Activated naive CD8-positive, alpha-beta T cell treated with anti-CD3 and anti-CD28 coated beads, Interleukin-2, amount 10 ng/mL, durations not matched to agents 7 days and 5 days (primary cell): ENCODE results near the gene RASL12. TPM values are rescaled to one million over a fixed set of nuclear protein-coding genes. Genes with fewer than 3 reads are reported as not detected.
"Not testable (repeated sequence)": the region's sequence is repeated elsewhere in the genome, so short reads cannot be mapped to it uniquely, and the experiment has no call there.

ENCODE experiments used
- ATAC-seq: fragments of 150-1000 bp; cut with Tn5 transposase; one replicate; pipeline ENCODE4 v1.10.0; 2021; ENCODE audit warnings: low read depth, moderate library complexity
- POLR2A ChIA-PET: fragments of 350-600 bp; sonication (Branson Sonifier 250); formaldehyde crosslinking; loops from one replicate; lab custom pipeline; 2021; ENCODE audit warnings: antibody characterized with exemption; lab: Charles Lee
- DNase-seq: peaks from one replicate; pipeline ENCODE4 v3.0.0; 2021
- H3K27ac Mint-ChIP-seq: one replicate; pipeline ENCODE4 v1.8.0; 2022; ENCODE audit warnings: mild to moderate bottlenecking, mixed read lengths
- H3K27me3 Mint-ChIP-seq: one replicate; pipeline ENCODE4 v1.8.0; 2022; ENCODE audit warnings: mild to moderate bottlenecking, moderate library complexity, mixed read lengths
- H3K36me3 Mint-ChIP-seq: one replicate; pipeline ENCODE4 v1.8.0; 2021; ENCODE audit warnings: mild to moderate bottlenecking, mixed read lengths
- H3K4me1 Mint-ChIP-seq: one replicate; pipeline ENCODE4 v1.8.0; 2021; ENCODE audit warnings: mixed read lengths
- H3K4me3 Mint-ChIP-seq: one replicate; pipeline ENCODE4 v1.8.0; 2022; ENCODE audit warnings: mild to moderate bottlenecking, moderate library complexity, mixed read lengths
- H3K9me3 Mint-ChIP-seq: one replicate; pipeline ENCODE4 v1.8.0; 2021; ENCODE audit warnings: mixed read lengths
- total RNA-seq, 2 experiments: library from RNA; stranded (reverse); gene quantifications; one replicate each; pipeline ENCODE4 v1.2.3, GENCODE V29; 2021

The RASL12 gene
- total RNA-seq, 2 experiments from 2014 or later = not detected

DNA sequence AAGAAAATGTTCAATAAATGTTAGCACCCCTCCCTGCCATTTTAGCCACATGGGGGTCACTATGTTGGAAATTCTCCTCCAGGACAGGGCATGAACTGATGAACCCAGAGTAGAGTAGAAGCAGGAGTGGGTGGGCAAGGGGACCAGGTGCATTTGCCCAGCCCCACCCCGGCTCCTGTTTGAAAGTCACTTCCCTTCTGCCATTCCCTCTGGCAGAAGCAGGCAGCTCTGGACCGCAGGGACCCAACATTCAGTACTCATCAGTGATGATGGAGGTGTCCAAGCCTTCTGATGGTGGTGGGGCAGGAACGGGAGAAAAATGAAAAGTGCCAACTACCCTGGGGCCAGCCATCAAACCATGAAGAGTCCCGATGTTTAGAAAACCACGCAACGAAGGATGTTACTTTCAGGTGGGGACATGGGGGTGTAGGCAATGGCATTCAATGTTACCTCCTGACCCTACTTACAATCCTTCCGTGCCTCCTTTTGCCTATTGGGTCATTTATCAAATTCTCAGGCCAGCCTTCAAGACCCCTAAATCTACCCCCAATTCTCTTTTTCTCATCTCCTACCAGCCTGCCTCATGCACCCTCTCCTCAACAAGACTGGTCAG is 30.0 kb upstream of the RASL12 start:
- H3K36me3 Mint-ChIP-seq = peaks cover 7% of the 10 kb centered on the region
- ATAC-seq (no peak), DNase-seq (no peak)
- H3K4me3 Mint-ChIP-seq = no peak overlapping the region
- H3K27ac Mint-ChIP-seq = no peak overlapping the region
- POLR2A ChIA-PET = interaction anchor here (0.6 kb wide), 1 partner anchor 993 kb away, joined by 3 read pairs; no protein-coding TSS in a partner anchor
- peaks cover 5% of the 10 kb centered on the region for H3K4me1 Mint-ChIP-seq
- no peaks in the 10 kb centered on the region for H3K27me3 Mint-ChIP-seq
- no peaks in the 10 kb centered on the region for H3K9me3 Mint-ChIP-seq

DNA sequence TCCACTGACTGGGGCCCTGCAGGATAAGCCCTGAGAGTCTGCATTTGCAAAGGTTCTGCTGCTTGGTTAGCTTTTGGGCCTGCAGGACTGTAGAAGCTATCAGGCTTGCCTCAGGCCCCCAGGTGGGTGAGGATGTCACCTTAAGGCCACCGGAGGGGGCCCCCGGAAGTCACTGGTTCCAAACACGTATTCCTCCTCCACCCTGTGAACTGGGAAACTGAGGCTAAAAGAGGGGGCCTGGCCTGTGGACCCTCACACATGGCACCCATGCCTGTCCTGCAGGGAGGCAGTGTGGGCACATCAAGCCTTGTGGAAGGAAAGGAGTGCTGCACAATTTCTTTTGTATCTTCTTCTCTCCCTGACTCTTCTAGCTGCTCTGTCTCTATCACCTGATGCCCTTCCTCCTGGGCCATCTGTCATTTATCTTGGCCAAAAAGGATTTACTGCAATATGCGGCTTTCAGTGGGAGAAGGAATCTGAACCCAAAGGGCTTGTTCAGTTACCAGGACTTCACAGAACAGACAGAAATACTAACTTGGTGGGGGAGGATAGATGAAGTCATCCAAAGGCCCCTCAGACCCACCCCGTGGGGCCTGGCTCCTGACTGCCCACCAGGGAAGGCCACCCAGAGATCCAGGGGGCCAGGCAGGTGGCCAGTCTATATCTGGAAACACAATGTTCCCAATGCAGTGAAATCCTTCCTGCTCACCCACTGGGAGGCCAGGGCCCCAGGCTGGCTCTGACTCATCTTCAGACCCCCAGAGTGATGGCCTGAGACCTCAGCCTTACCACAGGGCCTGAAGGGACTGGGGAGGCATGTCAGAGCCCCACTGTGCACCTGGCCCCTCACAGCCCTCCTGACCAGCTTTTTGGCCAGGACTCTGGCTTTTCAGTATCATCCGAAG is 28.9 kb upstream of the RASL12 start:
- DNase-seq = peak; percentile 19
- no peak for ATAC-seq
- Mint-ChIP-seq H3K4me1 (peaks cover 5% of the 10 kb centered on the region), H3K4me3 (no peak overlapping the region), H3K27me3 (no peaks in the 10 kb centered on the region), H3K27ac (no peak overlapping the region), H3K36me3 (peaks cover 7% of the 10 kb centered on the region), H3K9me3 (no peaks in the 10 kb centered on the region)
- POLR2A ChIA-PET = no interaction called here

GRCh38 chr15:65095747-65096104 is 27.9 kb upstream of the RASL12 start:
- H3K4me1 Mint-ChIP-seq = no peaks in the 10 kb centered on the region
- ATAC-seq = no peak
- H3K4me3 Mint-ChIP-seq = no peak overlapping the region
- POLR2A ChIA-PET = no interaction called here
- DNase-seq = peak; percentile 14
- no peak overlapping the region for H3K27ac Mint-ChIP-seq
- H3K27me3 Mint-ChIP-seq = no peaks in the 10 kb centered on the region
- H3K9me3 Mint-ChIP-seq = no peaks in the 10 kb centered on the region
- H3K36me3 Mint-ChIP-seq = peaks cover 3% of the 10 kb centered on the region

- DNase-seq (peak; percentile 10), ATAC-seq (no peak)
- Mint-ChIP-seq H3K36me3 (peaks cover 3% of the 10 kb centered on the region), H3K9me3 (no peaks in the 10 kb centered on the region), H3K27me3 (no peaks in the 10 kb centered on the region), H3K27ac (no peak overlapping the region), H3K4me1 (no peaks in the 10 kb centered on the region), H3K4me3 (no peak overlapping the region)
- POLR2A ChIA-PET = interaction anchor here (0.5 kb wide), 1 partner anchor 110 kb away, joined by 3 read pairs; no protein-coding TSS in a partner anchor
These were observed 27.4 kb upstream of the RASL12 start for GRCh38 chr15:65095011-65095746.

GRCh38 chr15:65094294-65094995 is 26.7 kb upstream of the RASL12 start:
- peaks cover 3% of the 10 kb centered on the region for H3K36me3 Mint-ChIP-seq
- H3K4me1 Mint-ChIP-seq = no peaks in the 10 kb centered on the region
- H3K4me3 Mint-ChIP-seq = no peak overlapping the region
- DNase-seq (peak; percentile 21), ATAC-seq (no peak)
- no peaks in the 10 kb centered on the region for H3K9me3 Mint-ChIP-seq
- H3K27me3 Mint-ChIP-seq = no peaks in the 10 kb centered on the region
- POLR2A ChIA-PET = interaction anchor here (0.5 kb wide), 1 partner anchor 110 kb away, joined by 3 read pairs; no protein-coding TSS in a partner anchor
- no peak overlapping the region for H3K27ac Mint-ChIP-seq

- ATAC-seq = not testable (repeated sequence)
These were observed 26.0 kb upstream of the RASL12 start for GRCh38 chr15:65093793-65094170.

DNA sequence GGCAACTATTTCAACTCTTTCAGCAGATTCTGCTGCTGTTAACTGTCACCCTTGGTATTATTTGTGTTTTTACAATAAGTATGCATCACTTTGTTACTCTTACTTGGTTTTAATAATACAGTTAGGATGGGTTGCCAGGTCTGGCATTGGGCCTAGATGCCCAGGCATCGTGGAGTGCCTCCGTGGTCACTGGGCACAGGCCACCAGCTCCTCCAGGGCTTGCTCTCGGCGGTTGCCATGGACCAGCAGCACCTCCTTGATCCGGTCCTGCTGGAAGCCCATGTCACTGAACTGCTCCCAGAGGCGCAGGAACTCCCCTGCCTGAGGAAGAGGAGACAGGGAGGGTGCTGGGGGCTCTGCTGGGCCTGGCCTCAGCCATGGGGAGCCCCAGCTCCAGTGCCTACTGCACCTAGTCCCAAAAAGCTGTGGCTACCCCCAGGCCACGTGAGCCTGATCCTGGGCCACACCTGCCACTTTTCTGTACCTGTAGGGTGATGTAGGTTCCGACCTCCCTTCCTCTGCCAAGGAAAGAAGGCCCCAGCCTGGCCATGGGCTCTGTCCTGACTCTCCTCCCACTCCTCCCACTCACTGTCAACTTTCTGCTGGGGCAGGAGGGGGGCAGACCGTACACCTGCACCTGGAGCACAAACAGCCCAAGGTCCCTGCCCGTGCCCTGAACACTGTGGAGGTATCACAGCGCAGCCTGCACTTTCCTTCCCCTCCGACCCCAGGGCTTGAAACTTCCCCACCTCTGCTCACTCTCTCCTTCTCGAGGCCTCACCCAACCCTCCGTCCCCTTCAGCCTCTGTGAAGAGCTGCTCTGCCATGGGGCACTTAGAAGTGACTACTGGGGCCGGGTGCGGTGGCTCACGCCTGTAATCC is 25.4 kb upstream of the RASL12 start:
- no peaks in the 10 kb centered on the region for H3K4me1 Mint-ChIP-seq
- peak; percentile 10 for DNase-seq
- no peak for ATAC-seq
- no peak overlapping the region for H3K4me3 Mint-ChIP-seq
- H3K9me3 Mint-ChIP-seq = no peaks in the 10 kb centered on the region
- H3K27ac Mint-ChIP-seq = no peak overlapping the region
- no peaks in the 10 kb centered on the region for H3K27me3 Mint-ChIP-seq
- POLR2A ChIA-PET = no interaction called here
- H3K36me3 Mint-ChIP-seq = no peaks in the 10 kb centered on the region

More at GRCh38 chr15:65093793-65094170, 26.0 kb upstream of the RASL12 start:
- DNase-seq = peak; percentile 8
- H3K4me3 Mint-ChIP-seq, H3K36me3 Mint-ChIP-seq, H3K27me3 Mint-ChIP-seq, H3K27ac Mint-ChIP-seq, POLR2A ChIA-PET, H3K9me3 Mint-ChIP-seq, H3K4me1 Mint-ChIP-seq: not testable (repeated sequence)

DNA sequence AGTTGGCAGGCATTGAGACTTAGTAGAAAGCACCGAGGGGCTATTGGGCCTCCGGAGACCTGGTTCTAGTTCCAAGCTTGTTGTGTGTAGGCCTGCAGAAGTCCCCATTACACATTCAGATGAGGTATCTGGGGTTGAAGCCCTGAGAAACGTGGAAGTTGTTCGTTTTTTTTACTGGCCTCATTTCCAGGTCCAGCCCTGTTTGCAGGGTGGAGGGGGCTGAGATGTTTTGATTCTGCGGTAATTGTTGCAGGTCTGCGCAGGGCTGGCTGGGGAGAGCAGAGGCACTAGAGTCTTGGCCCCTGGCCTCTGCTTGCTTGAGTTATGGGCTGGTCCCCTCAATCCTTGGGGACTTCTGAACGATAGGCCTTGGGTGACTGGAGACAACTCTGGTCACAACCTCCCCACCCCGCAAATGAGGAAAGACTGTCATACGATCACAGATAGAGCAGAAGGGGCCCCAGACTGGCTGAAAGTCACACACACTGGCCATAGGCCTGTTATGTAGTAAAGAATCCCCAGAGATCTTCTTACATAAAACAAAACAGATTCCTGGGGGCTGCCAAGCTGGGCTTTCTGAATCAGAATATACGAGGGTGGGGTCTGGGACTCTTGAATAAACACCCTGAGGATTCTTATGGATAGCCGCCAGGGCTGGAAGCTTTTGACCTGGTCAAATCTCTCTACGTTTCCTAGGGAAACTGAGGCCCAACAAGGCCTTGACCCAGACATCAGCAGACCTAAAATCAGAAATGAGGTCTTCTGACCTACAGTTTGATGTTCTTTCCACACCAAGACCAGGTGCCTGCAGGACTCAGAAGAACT is 24.4 kb upstream of the RASL12 start:
- POLR2A ChIA-PET = no interaction called here
- no peaks in the 10 kb centered on the region for H3K27me3 Mint-ChIP-seq

GRCh38 chr15:65089206-65089824 is 21.5 kb upstream of the RASL12 start:
- Mint-ChIP-seq H3K9me3 (no peaks in the 10 kb centered on the region), H3K4me3 (no peak overlapping the region), H3K36me3 (no peaks in the 10 kb centered on the region), H3K4me1 (peaks cover 7% of the 10 kb centered on the region), H3K27ac (no peak overlapping the region), H3K27me3 (peaks cover 5% of the 10 kb centered on the region)
- no peak for DNase-seq
- ATAC-seq = no peak
- POLR2A ChIA-PET = interaction anchor here (0.6 kb wide), 1 partner anchor 415 kb away, joined by 4 read pairs; no protein-coding TSS in a partner anchor

More for the DNA sequence above, 24.4 kb upstream of the RASL12 start:
- Mint-ChIP-seq H3K4me1 (no peaks in the 10 kb centered on the region), H3K36me3 (no peaks in the 10 kb centered on the region), H3K27ac (no peak overlapping the region), H3K4me3 (no peak overlapping the region), H3K9me3 (no peaks in the 10 kb centered on the region)
- DNase-seq = no peak
- ATAC-seq = no peak

- POLR2A ChIA-PET = interaction anchor here (0.6 kb wide), 1 partner anchor 416 kb away, joined by 4 read pairs; no protein-coding TSS in a partner anchor
- H3K4me1 Mint-ChIP-seq = peaks cover 10% of the 10 kb centered on the region
- peaks cover 11% of the 10 kb centered on the region for H3K27me3 Mint-ChIP-seq
- ATAC-seq (no peak), DNase-seq (no peak)
- H3K27ac Mint-ChIP-seq = no peak overlapping the region
- H3K9me3 Mint-ChIP-seq = no peaks in the 10 kb centered on the region
- H3K4me3 Mint-ChIP-seq = no peak overlapping the region
- no peaks in the 10 kb centered on the region for H3K36me3 Mint-ChIP-seq
These were observed 20.8 kb upstream of the RASL12 start for GRCh38 chr15:65088643-65089021.
